MM.1S (cell line): ENCODE results near the gene FHIT.

Experiments used
- EZH2 ChIP-seq: fragments of 300-600 bp; sonication (generic); optimal IDR thresholded peaks from 2 replicates; pipeline ENCODE3; 2017; ENCODE audit warnings: low read depth, mild to moderate bottlenecking, antibody characterized with exemption, low read length, mixed read lengths
- TF ChIP-seq, protein P1 (sequence below): fragments of 300-600 bp; sonication (generic); IDR thresholded peaks from 2 replicates; pipeline ENCODE4 v1.5.1; 2016; ENCODE audit warnings: antibody characterized with exemption, low read length, mixed read lengths

- TF ChIP-seq EZH2: no peak
- TF ChIP-seq, protein P1, sequence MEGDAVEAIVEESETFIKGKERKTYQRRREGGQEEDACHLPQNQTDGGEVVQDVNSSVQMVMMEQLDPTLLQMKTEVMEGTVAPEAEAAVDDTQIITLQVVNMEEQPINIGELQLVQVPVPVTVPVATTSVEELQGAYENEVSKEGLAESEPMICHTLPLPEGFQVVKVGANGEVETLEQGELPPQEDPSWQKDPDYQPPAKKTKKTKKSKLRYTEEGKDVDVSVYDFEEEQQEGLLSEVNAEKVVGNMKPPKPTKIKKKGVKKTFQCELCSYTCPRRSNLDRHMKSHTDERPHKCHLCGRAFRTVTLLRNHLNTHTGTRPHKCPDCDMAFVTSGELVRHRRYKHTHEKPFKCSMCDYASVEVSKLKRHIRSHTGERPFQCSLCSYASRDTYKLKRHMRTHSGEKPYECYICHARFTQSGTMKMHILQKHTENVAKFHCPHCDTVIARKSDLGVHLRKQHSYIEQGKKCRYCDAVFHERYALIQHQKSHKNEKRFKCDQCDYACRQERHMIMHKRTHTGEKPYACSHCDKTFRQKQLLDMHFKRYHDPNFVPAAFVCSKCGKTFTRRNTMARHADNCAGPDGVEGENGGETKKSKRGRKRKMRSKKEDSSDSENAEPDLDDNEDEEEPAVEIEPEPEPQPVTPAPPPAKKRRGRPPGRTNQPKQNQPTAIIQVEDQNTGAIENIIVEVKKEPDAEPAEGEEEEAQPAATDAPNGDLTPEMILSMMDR: no peak
Measured at GRCh38 chr3:61015859-61016258, 235.4 kb downstream of the FHIT start.
